ENCODE data around the gene CHAD. TPM values are rescaled to one million over a fixed set of nuclear protein-coding genes. Genes with fewer than 3 reads are reported as not detected.

Gene CHAD
- total and polyA plus RNA-seq, 2 of the 13 experiments (the other 11 are each of a cell fraction or from before 2014, with no cell fraction given) = 1.4 TPM; not detected in 1

DNA sequence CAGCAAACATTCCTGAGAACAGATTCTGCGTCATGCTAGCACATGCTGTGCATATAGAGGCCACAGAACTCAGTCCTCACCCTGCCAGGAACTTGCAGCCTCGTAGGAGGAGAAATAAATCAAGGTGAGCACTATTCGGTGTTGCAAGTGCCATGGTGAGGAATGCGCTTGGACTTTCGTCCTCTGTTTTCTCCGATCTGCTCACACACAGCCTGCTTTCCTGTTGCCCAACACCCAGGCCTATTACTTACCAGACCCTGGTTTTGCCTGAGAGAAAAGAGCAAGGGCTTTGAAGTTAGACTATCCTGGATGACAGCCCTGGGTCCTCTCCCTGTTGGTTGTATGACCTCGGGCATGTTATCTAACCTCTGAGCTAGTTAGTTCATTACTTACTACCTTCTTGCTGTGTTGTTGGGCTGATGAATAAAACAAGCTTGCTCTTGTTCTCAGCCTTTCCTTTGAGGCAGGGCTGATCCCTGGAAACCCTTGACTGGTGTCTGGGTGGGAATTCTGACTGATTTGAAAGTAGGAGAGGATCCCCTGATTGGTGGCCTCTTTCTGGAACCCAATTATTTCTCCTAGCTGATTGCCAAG, 39.8 kb downstream of the CHAD start (continued):
- TF ChIP-seq, protein P1, sequence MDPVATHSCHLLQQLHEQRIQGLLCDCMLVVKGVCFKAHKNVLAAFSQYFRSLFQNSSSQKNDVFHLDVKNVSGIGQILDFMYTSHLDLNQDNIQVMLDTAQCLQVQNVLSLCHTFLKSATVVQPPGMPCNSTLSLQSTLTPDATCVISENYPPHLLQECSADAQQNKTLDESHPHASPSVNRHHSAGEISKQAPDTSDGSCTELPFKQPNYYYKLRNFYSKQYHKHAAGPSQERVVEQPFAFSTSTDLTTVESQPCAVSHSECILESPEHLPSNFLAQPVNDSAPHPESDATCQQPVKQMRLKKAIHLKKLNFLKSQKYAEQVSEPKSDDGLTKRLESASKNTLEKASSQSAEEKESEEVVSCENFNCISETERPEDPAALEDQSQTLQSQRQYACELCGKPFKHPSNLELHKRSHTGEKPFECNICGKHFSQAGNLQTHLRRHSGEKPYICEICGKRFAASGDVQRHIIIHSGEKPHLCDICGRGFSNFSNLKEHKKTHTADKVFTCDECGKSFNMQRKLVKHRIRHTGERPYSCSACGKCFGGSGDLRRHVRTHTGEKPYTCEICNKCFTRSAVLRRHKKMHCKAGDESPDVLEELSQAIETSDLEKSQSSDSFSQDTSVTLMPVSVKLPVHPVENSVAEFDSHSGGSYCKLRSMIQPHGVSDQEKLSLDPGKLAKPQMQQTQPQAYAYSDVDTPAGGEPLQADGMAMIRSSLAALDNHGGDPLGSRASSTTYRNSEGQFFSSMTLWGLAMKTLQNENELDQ (CRISPR knock-in tag; IDR thresholded peaks at IDR 0.05; ENCODE audit: borderline replicate concordance) = 0 out of 2 replicates have a peak, but pooled peaks have one; percentile 50
- peak; percentile 28; the same call in 1 of the 2 replicates for TF ChIP-seq ZBTB7A (CRISPR knock-in tag; IDR thresholded peaks at IDR 0.05)
- TF ChIP-seq, protein P2, sequence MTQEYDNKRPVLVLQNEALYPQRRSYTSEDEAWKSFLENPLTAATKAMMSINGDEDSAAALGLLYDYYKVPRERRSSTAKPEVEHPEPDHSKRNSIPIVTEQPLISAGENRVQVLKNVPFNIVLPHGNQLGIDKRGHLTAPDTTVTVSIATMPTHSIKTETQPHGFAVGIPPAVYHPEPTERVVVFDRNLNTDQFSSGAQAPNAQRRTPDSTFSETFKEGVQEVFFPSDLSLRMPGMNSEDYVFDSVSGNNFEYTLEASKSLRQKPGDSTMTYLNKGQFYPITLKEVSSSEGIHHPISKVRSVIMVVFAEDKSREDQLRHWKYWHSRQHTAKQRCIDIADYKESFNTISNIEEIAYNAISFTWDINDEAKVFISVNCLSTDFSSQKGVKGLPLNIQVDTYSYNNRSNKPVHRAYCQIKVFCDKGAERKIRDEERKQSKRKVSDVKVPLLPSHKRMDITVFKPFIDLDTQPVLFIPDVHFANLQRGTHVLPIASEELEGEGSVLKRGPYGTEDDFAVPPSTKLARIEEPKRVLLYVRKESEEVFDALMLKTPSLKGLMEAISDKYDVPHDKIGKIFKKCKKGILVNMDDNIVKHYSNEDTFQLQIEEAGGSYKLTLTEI (CRISPR knock-in tag; conservative IDR thresholded peaks at IDR 0.05) = no peak
- peak; percentile 75; the same call in 1 of the 2 replicates for TF ChIP-seq MYNN (CRISPR knock-in tag; IDR thresholded peaks at IDR 0.05; ENCODE audit: low read depth)
- TF ChIP-seq ZNF780A (CRISPR knock-in tag; IDR thresholded peaks at IDR 0.05) = no peak
- no peak for TF ChIP-seq ZNF850 (CRISPR knock-in tag; conservative IDR thresholded peaks at IDR 0.05)
- TF ChIP-seq KDM2A (CRISPR knock-in tag; IDR thresholded peaks at IDR 0.05; ENCODE audit: borderline replicate concordance, low read depth) = peak; percentile 69
- peak; percentile 94 for TF ChIP-seq RXRA (CRISPR knock-in tag; IDR thresholded peaks at IDR 0.05)
- no peak for TF ChIP-seq MATR3 (CRISPR knock-in tag; IDR thresholded peaks at IDR 0.05)
- TF ChIP-seq ZKSCAN1 (IDR thresholded peaks at IDR 0.05; ENCODE audit: low read length) = peak; percentile 26; the same call in 1 of the 2 replicates
- TF ChIP-seq HNRNPLL (IDR thresholded peaks at IDR 0.05; ENCODE audit: low read depth, low read length, poor library complexity, severe bottlenecking) = no peak
- no peak for TF ChIP-seq ZNF724P (CRISPR knock-in tag; IDR thresholded peaks at IDR 0.05; ENCODE audit: borderline replicate concordance)
- no peak for TF ChIP-seq POLR2AphosphoS2 (IDR thresholded peaks at IDR 0.05; ENCODE audit: low read depth, low read length)
- no peak for TF ChIP-seq ZKSCAN5 (CRISPR knock-in tag; IDR thresholded peaks at IDR 0.05)
- TF ChIP-seq ZNF354B (CRISPR knock-in tag; IDR thresholded peaks at IDR 0.05) = no peak
- TF ChIP-seq ZNF772 (CRISPR knock-in tag; IDR thresholded peaks at IDR 0.05) = peak; percentile 67; the same call in 1 of the 2 replicates
- peak; percentile 34; the same call in 1 of the 2 replicates for TF ChIP-seq ATF1 (CRISPR knock-in tag; IDR thresholded peaks at IDR 0.05)
- TF ChIP-seq PAF1 (CRISPR knock-in tag; IDR thresholded peaks at IDR 0.05) = no peak
- TF ChIP-seq, protein P3, sequence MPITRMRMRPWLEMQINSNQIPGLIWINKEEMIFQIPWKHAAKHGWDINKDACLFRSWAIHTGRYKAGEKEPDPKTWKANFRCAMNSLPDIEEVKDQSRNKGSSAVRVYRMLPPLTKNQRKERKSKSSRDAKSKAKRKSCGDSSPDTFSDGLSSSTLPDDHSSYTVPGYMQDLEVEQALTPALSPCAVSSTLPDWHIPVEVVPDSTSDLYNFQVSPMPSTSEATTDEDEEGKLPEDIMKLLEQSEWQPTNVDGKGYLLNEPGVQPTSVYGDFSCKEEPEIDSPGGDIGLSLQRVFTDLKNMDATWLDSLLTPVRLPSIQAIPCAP (CRISPR knock-in tag; IDR thresholded peaks at IDR 0.05; ENCODE audit: low read depth) = no peak
- no peak for TF ChIP-seq SRF (IDR thresholded peaks at IDR 0.05; ENCODE audit: low read depth, low read length)
- TF ChIP-seq HCFC1 (IDR thresholded peaks at IDR 0.05; ENCODE audit: low read depth, low read length) = 0 out of 2 replicates have a peak, but pooled peaks have one; percentile 2
- TF ChIP-seq, protein P4, sequence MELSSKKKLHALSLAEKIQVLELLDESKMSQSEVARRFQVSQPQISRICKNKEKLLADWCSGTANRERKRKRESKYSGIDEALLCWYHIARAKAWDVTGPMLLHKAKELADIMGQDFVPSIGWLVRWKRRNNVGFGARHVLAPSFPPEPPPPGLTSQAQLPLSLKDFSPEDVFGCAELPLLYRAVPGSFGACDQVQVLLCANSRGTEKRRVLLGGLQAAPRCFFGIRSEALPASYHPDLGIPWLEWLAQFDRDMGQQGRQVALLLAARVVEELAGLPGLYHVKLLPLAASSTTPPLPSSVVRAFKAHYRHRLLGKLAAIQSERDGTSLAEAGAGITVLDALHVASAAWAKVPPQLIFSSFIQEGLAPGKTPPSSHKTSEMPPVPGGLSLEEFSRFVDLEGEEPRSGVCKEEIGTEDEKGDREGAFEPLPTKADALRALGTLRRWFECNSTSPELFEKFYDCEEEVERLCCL (CRISPR knock-in tag; IDR thresholded peaks at IDR 0.05; ENCODE audit: borderline replicate concordance) = no peak
- TF ChIP-seq, protein P5, sequence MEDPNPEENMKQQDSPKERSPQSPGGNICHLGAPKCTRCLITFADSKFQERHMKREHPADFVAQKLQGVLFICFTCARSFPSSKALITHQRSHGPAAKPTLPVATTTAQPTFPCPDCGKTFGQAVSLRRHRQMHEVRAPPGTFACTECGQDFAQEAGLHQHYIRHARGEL (CRISPR knock-in tag; IDR thresholded peaks at IDR 0.05) = no peak
- no peak for TF ChIP-seq NCOA5 (CRISPR knock-in tag; IDR thresholded peaks at IDR 0.05)
- TF ChIP-seq ZNF550 (CRISPR knock-in tag; IDR thresholded peaks at IDR 0.05; ENCODE audit: borderline replicate concordance) = no peak
